ENCODE results near the gene OR9A2. TPM values are rescaled to one million over a fixed set of nuclear protein-coding genes. Genes with fewer than 3 reads are reported as not detected.

OR9A2 gene
- total and polyA plus RNA-seq, 10 donors = 0.64 TPM; not detected in 9

DNA sequence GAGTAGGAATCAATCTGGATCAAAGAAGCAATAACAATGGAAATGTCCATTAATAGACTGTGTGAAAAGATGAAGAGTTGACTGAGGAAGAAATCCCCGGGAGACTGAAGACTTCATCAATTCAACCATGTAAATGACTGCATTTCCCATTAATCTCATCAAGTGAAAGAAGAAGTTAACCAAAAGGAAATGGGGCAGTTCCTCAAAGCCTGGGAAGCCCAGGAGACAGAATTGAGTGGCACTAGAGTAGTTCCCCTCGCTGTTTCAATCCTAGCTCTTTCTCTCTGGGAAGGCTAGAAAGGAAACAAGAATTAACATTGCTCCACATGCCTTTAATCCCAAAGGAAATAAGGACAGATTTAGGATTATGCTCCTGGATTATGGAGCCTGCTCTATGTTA lies 20.4 kb upstream of the OR9A2 start:
- no peak for TF ChIP-seq POLR2AphosphoS5 (IDR thresholded peaks at IDR 0.05)
- no peak for TF ChIP-seq CTCF (IDR thresholded peaks at IDR 0.05 in 8 of 11, conservative IDR thresholded peaks at IDR 0.05 in 3 of 11)
- TF ChIP-seq POLR2A (IDR thresholded peaks at IDR 0.05) = no peak
- no peaks in the 10 kb centered on the region for H3K36me3 ChIP-seq

DNA sequence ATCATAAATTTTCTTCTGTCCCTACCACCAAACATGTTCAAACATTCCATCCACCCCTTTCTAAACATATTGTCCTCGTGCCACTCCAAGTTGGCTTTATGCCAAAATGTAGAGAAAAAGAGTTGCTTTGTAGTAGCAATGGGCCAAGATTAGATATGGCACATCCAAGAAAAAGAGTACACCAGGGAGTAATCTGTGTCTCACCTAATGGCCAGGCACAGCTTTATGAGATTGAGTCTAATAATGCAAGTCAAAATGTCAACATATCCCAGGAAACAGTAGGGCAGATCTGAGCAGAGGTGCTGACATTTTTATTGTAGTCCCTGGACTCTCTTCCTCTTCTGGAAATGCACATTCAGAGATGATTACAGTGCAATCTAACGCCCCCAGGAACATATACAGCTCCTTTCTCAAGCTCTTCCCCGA lies 19.5 kb upstream of the OR9A2 start:
- intact Hi-C loops (cut with DNase I; ENCODE audit: low total_unique reads) = no loop called here
- DNase-seq = no peak
- no peak overlapping the region for H3K4me3 ChIP-seq
- 36 to 57% (median 40%) methylated on average over 3 of the region's 3 CpGs for WGBS, 5 donors
- H3K27me3 ChIP-seq (replicated peaks in 1 of 7) = no peaks in the 10 kb centered on the region
- TF ChIP-seq POLR2AphosphoS5 (IDR thresholded peaks at IDR 0.05) = no peak
- no peak for TF ChIP-seq POLR2A (IDR thresholded peaks at IDR 0.05)
- TF ChIP-seq CTCF (IDR thresholded peaks at IDR 0.05 in 8 of 11, conservative IDR thresholded peaks at IDR 0.05 in 3 of 11) = no peak
- H3K9me3 ChIP-seq = no peaks in the 10 kb centered on the region
- H3K4me1 ChIP-seq = peaks cover 0 to 29% (median 20%) of the 10 kb centered on the region in 6 donors
- no peak overlapping the region for H3K27ac ChIP-seq
- H3K36me3 ChIP-seq = no peaks in the 10 kb centered on the region

More for the DNA sequence above, 20.4 kb upstream of the OR9A2 start:
- Histone ChIP-seq H3K27ac (no peak overlapping the region), H3K4me3 (no peak overlapping the region), H3K27me3 (replicated peaks in 1 of 7) (no peaks in the 10 kb centered on the region), H3K9me3 (no peaks in the 10 kb centered on the region), H3K4me1 (peaks cover 0 to 29% (median 19%) of the 10 kb centered on the region in 6 donors)
- WGBS, 5 donors = 30 to 42% (median 34%) methylated on average over 2 of the region's 2 CpGs
- DNase-seq = no peak
- intact Hi-C loops (cut with DNase I; ENCODE audit: low total_unique reads) = no loop called here

DNA sequence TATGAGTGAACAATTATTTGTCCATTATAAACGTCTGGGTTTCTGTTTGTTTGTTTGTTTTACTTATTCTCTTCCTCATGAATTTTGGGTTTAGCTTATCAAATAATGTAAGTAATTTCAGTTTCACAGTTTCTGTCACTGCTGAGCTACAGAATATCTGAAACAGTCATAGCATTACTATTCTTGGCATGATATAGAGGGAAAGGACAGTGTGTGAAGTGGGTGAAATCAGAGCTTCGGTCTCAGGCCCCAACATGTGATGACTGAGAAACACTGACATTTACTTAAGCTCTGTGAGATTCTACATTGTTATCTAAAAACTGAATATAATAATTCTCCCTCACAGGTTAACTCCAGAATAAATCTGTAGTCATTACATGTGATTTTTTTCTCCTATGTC lies 16.5 kb upstream of the OR9A2 start:
- Histone ChIP-seq H3K36me3 (no peaks in the 10 kb centered on the region), H3K27ac (no peak overlapping the region), H3K4me3 (no peak overlapping the region), H3K27me3 (replicated peaks in 1 of 7) (no peaks in the 10 kb centered on the region), H3K4me1 (peaks cover 0 to 16% (median 11%) of the 10 kb centered on the region in 6 donors), H3K9me3 (no peaks in the 10 kb centered on the region)
- intact Hi-C loops (cut with DNase I; ENCODE audit: low total_unique reads) = no loop called here
- no peak for DNase-seq
- TF ChIP-seq POLR2AphosphoS5 (IDR thresholded peaks at IDR 0.05) (no peak), POLR2A (IDR thresholded peaks at IDR 0.05) (no peak), CTCF (IDR thresholded peaks at IDR 0.05 in 8 of 11, conservative IDR thresholded peaks at IDR 0.05 in 3 of 11) (no peak)
- WGBS, 5 donors = 59 to 80% (median 65%) methylated on average over 2 of the region's 2 CpGs

- Histone ChIP-seq H3K4me3 (no peak overlapping the region), H3K36me3 (no peaks in the 10 kb centered on the region), H3K9me3 (no peaks in the 10 kb centered on the region), H3K4me1 (peaks cover 0 to 16% (median 11%) of the 10 kb centered on the region in 6 donors), H3K27me3 (replicated peaks in 1 of 7) (no peaks in the 10 kb centered on the region), H3K27ac (no peak overlapping the region)
- intact Hi-C loops (cut with DNase I; ENCODE audit: low total_unique reads) = no loop called here
- WGBS, 5 donors = 55 to 71% (median 64%) methylated on average over 6 of the region's 6 CpGs
- no peak for TF ChIP-seq CTCF (IDR thresholded peaks at IDR 0.05 in 8 of 11, conservative IDR thresholded peaks at IDR 0.05 in 3 of 11)
- TF ChIP-seq POLR2AphosphoS5 (IDR thresholded peaks at IDR 0.05) = no peak
- TF ChIP-seq POLR2A (IDR thresholded peaks at IDR 0.05) = no peak
- DNase-seq = no peak
Measured at GRCh38 chr7:143042790-143043271, 15.9 kb upstream of the OR9A2 start.

All from spleen (tissue), 11 donors.